ENCODE data around the gene MARCHF10.

Gene MARCHF10

DNA sequence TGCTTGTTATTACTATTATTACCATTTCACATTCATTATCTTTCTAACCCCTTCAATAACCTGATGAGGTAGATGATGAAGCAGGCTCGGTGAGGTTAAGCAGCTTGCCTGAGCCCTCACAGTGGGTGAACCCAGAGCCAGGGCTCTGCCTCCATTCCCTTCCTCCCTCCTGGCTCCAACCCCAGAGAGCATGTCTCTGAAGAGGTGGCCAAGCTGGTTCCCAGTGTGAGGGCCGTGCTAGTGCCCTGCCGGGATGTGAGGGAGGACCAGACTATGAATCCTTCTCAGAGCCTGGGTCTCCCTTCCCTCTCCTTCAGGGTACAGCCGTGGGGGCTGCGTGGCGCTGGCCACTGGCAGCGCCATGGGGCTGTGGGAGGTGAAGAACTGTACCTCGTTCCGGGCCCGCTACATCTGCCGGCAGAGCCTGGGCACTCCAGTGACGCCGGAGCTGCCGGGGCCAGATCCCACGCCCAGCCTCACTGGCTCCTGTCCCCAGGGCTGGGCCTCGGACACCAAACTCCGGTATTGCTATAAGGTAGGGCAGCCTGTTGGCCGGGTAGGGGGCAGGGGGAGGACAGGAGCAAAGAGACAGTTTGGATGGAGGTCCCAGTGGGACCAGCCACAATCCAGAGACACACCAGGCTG is 131.0 kb downstream of the MARCHF10 start:
- DNase-seq (ENCODE audit: low read depth in 2 of 2): no peak

DNA sequence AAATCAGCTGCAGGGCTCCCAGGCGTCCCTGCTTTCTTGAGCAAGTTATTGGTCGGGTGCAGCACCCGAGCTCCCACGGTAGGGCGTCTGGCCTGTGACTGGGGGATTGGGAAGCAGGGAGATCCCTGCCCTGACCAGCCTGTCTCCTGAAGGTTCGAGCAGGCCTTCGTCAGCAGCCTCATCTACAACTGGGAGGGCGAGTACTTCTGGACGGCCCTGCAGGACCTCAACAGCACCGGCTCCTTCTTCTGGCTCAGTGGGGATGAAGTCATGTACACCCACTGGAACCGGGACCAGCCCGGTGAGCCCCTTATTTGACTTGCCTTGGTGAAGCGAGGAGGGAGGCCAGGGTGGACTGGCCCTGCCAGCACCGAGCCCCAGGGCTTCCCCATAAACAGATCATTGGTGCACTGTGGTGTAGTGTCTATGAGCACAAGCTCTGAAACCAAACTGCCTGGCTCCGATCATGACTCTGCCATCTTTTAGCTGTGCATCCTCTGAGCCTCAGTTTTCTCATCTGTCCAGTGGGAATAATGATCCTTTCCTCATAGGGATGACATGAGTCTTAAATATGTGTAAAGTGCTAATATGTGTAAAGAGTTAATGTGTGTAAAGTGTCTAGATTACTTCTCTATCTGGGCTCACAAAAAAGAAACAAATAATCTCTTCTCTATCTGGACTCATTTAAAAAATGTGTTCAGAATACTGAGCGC is 131.7 kb downstream of the MARCHF10 start:
- DNase-seq (ENCODE audit: low read depth in 2 of 2): no peak

DNA sequence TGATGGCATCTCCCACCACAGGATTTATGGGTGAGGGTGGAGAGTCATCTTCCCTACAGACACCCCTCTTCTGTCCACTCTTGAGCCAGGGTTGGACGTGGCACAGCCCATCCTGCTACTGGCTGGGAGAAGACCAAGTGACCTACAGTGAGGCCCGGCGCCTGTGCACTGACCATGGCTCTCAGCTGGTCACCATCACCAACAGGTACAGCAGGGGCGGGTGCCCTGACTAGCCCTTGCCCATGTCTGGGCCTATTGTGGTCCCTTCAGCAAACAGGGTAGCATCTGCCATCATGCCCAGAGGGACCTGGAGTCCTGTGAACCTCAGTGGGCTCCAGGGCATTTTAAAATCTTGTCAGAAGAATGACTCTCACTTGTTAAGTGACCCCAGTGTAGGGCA is 132.4 kb downstream of the MARCHF10 start:
- DNase-seq (ENCODE audit: low read depth in 2 of 2): no peak

DNA sequence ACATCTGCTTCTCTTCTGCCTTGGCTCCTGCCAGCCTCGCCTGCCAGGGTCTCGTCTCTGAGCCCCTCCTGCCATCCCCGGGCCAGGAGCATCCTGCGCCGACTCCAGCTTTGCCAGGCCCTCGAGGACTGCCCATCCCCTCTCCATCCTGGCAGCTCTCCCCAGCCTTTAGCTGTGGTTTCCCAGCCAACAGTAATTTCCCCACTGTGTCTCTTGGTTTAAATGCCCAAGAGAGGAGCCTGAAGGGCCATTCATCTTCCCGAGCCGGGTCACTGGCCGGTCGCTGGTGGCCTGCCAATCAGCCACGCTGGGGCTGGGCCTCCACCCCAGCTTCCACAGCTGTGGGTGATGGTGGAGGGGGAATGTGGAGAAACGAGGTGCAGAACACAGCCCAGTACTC is 132.9 kb downstream of the MARCHF10 start:
- DNase-seq (ENCODE audit: low read depth in 2 of 2): no peak

DNA sequence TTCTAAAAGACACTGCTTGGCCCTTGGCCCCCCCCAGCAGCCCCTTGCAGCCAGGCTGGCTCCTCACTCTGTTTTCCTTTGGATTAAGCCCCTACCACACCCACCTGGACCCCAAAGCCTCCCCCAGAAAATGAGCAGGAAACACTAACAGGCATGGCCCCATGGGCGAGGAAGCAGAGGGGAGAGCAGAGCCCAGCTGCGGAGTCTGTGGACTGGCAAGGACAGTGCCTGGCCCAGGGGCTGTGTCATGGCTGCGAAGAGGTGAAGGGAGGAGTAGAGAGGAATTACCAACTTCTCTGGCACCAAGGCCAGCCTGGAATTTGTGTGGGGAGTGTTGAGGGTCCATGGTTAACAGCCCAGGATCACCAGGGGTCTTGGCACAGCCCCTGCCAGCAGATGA is 133.3 kb downstream of the MARCHF10 start:
- DNase-seq (ENCODE audit: low read depth in 2 of 2): no peak

DNA sequence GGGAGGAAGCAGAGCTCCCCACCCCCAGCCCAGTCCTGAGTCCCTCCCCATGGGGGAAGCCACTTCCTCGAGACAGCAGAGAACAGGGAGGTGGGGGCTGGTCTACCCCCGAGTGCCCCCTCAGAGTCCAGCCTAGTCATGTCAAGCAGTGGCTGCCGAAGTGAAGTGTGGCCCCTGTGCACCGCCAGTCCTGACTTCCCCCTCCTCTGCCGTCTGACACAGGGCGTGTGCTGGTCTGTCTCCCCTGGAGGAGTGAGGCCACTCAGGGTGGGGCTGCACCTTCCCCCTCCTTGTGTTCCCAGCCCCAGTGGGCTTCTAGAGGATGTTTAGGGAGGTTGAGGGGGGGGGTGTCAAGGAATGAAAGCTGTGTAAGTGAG is 133.8 kb downstream of the MARCHF10 start:
- DNase-seq (ENCODE audit: low read depth in 2 of 2): no peak

DNA sequence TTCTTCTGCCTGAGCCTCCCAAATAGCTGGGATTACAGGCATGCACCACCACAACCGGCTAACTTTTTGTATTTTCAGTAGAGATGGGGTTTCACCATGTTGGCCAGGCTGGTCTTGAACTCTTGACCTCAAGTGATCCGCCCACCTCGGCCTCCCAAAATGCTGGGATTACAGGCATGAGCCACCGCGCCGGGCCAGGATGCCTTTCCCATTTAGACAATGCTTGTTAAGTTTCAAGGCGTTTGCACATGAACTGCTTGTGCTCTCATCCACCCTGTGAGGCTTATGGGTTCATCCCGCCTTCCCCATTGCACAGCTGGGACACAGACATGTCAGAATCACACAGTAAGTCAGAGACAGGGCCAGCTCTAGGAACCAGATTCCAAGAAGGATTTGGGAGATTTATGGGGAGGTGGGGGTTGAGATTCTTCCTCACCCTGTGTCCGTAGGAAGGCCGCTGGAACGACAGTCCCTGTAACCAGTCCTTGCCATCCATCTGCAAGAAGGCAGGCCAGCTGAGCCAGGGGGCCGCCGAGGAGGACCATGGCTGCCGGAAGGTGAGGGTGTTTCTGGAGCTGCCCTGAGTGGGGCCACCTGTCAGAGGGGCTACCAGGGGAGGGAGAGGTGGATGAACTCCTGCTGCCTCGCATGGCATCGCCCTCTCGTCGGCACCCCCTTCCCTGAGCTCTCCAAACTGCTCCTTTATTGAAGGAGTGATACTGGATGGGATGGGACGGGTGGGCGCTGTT is 134.3 kb downstream of the MARCHF10 start:
- DNase-seq (ENCODE audit: low read depth in 2 of 2): no peak

DNA sequence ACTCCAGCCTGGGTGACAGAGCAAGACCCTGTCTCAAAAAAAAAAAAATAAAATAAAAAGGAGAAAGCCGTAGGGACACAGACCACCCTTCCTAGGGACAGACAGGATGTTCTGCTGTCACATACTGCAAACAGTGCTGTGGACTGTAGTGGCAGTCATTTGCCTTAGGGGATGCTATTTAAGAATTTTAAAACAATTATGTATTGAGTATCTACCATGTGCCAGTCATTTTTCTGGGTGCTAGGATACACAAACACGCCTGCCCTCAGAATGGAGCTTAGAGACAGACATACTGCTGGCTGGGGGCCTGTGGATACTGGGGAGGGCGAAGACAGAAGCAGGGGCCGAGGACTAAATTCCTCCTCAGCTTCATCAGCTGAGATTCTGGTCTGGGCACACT is 135.2 kb downstream of the MARCHF10 start:
- no peak for DNase-seq (ENCODE audit: low read depth in 2 of 2)

DNA sequence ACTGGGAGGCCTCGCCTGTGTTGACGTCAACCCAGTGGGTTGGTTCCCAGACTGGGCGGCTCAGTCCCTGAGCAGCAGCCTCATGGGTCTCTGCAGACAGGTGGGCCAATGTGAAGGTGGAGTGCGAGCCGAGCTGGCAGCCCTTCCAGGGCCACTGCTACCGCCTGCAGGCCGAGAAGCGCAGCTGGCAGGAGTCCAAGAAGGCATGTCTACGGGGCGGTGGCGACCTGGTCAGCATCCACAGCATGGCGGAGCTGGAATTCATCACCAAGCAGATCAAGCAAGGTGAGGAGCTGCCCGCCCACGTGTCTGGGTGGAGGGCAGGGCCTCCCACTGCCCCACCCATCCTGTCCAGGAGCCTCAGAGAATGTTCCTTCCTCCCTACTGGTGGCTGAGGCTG is 136.6 kb downstream of the MARCHF10 start:
- no peak for DNase-seq (ENCODE audit: low read depth in 2 of 2)

DNA sequence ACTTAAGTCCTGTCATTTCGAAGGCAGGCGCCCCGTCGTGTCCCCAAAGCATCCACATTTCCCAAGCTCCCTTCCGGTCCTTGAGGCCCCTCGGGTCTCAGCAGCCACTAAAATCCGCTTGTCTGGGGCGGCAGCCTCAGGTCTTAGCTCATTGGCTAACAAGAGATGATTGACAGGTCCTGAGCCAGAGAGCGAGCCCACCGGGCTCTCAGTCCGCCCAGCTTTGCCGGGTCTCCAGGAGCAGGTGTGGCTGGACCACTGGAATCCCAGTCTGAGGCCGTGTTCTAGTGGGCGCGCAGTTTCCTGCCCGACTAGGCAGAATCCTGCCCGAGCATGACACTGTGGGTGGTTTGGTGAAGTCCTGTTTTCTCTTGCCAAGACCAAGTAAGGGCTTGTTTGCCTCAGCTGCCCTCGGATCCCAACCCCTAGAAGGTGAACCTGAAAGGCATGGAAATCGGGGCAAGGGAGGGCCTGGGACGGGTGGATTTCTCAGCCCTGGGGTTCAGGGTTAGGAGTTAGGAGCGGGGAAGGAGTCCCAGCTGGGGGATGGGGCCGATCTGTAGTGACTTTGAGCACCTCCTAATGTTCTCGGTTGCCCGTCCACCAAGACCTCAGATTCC is 137.8 kb downstream of the MARCHF10 start:
- DNase-seq (ENCODE audit: low read depth in 2 of 2): no peak

DNA sequence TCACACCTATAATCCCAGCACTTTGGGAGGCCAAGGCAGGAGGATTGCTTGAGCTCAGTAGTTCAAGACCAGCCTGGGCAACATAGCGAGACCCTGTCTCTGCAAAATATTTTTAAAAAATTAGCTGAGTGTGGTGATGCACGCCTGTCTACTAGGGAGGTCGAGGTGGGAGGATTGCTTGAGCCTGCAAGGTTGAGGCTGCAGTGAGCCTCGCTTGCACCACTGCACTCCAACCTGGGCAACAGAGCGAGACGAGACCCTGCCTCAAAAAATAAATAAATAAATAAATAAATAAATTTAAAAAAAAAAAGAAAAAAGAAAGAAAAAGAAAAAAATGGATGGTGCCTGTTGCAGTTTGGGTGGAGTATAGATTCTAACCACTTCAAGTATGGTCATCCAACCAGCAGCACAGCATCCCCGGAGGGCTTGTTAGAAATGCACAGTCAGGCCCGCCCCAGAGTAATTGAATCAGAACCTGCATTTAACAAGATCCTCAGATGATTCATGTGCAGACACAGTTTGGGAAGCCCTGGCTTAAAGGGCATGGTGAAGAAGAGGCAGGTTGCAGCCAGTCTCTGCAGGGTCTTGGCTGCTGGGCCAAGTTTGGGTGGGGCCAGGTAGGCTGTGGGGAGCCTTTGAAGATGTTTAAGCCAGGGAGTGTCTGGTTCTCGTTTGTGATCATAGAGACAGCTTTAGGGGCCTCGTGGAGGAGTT is 139.9 kb downstream of the MARCHF10 start:
- no peak for DNase-seq (ENCODE audit: low read depth in 2 of 2)

DNA sequence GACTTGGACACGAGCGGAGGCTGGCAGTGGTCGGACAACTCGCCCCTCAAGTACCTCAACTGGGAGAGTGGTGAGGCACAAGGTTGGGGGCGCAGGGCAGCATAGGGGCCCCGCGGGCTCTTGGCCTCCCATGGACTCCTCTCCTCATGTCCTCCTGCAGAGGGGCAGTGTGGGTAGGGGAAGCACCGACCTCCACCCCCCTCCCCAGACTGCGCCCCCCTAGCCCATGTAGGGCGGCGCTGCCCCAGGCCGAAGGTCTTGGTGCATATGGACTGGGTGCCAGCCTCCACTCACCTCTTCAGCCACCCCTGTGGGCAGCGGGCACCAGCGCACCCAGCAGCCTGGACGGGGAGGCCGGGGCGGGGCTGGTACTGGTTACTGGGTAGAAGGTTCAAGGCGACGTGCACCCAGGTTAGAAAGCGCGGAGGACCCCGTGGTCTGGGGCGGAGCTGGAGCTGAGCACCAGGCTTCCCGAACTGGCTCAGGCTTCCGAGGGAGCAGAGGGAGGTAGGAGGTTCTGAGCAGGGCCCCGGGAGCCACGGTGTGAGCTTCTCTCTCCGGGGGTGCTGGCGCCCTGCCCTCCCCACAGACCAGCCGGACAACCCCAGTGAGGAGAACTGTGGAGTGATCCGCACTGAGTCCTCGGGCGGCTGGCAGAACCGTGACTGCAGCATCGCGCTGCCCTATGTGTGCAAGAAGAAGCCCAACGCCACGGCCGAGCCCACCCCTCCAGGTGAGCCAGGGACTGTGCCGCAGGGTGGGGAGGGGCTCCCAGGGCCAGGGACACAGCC is 141.1 kb downstream of the MARCHF10 start:
- no peak for DNase-seq (ENCODE audit: low read depth in 2 of 2)

DNA sequence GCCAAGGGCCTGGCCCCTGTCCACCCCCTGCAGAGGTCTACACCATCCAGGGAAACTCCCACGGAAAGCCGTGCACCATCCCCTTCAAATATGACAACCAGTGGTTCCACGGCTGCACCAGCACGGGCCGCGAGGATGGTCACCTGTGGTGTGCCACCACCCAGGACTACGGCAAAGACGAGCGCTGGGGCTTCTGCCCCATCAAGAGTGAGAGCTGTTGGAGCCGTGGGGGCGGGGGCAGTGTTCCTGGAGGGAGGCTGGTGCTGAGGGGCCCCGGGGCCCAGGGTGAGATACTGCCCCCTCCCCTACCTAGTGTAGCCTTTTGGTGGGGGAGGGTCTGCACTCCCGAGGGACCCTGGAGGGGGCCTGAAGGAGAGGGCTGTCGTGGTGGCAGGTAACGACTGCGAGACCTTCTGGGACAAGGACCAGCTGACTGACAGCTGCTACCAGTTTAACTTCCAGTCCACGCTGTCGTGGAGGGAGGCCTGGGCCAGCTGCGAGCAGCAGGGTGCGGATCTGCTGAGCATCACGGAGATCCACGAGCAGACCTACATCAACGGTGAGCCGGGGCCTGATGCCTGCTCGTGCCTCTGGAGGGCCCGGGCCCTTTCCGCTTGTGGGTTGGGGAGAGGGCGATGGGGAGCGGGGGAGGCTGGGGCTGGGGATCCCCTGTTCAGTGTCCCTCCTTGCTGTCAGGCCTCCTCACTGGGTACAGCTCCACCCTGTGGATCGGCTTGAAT is 141.9 kb downstream of the MARCHF10 start:
- DNase-seq (ENCODE audit: low read depth in 2 of 2): no peak

DNA sequence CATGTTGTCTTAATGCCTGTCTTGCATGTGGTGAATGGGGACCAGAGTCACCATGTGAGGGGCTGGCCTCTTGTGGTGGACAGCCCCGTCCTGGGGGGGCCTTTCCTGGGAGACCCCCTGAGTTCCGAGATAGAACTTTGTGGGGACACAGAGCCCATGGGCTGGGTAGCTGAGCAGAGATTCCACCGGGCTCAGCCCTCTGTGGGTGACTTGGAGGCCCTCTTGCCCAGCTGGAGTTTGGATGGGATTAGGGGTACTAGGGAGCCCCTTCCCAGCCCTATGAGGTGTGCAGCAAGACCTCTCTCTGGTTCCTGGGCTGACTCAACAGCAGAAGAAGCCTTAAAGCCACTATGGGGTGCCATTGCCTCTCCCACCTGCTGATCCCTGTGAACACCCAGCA is 142.5 kb downstream of the MARCHF10 start:
- DNase-seq (ENCODE audit: low read depth in 2 of 2): no peak

DNA sequence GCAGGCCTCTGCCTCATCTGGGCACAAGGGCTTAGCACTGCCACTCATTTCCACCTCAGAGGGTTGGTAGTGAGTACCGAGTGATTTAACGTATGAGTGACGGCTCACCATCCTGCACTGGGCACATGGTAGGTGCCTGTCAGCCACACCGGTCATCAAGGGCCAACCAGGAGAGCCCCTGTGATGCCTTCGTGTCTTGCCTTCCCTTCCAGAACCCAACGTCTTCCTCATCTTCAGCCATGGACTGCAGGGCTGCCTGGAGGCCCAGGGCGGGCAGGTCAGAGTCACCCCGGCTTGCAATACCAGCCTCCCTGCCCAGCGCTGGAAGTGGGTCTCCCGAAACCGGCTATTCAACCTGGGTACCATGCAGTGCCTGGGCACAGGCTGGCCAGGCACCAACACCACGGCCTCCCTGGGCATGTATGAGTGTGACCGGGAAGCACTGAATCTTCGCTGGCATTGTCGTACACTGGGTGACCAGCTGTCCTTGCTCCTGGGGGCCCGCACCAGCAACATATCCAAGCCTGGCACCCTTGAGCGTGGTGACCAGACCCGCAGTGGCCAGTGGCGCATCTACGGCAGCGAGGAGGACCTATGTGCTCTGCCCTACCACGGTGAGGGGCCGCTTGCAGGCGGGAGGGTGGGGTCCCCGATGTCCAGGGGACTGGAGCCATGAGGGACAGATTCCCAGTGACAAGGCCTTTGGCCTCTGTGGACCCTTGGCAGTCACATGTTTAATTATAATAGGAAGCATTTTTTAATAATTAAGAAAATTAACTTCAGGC is 143.6 kb downstream of the MARCHF10 start:
- DNase-seq (ENCODE audit: low read depth in 2 of 2): no peak

DNA sequence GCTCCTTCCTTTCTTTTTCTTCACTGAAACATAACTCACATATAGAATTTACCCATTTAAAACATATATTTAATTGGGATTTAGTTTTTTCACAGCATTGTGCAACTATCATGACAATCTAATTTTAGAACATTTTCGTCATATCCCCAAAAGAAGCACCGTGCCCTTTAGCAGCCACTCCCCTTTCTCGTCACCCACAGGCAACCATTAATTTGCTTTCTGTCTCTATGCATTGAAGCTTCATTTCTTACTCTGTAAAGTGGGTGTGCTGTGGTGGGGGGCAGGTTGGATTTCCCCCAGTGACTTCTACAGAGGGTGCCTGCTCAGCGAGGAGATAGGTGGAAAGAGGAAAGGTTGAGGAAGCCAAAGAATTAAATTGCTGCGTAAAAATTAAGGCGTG is 144.8 kb downstream of the MARCHF10 start:
- no peak for DNase-seq (ENCODE audit: low read depth in 2 of 2)

DNA sequence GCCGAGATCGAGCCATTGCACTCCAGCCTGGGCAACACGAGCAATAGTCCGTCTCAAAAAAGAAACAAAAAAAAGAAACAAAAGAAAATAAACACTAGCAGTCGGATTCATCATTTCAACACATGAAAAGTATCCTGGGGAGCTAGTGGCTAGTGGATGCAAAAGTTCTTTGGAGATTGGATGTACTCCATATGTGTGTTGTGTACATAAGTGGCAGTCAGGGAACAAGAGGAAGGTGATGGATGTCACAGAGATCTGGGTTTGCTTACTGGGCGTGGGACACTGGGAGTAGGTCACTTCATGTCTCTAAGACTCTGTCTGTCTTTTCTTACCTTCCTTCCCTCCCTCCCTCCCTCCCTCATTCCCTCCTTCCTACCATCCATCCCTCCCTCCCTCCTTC is 145.3 kb downstream of the MARCHF10 start:
- no peak for DNase-seq (ENCODE audit: low read depth in 2 of 2)

DNA sequence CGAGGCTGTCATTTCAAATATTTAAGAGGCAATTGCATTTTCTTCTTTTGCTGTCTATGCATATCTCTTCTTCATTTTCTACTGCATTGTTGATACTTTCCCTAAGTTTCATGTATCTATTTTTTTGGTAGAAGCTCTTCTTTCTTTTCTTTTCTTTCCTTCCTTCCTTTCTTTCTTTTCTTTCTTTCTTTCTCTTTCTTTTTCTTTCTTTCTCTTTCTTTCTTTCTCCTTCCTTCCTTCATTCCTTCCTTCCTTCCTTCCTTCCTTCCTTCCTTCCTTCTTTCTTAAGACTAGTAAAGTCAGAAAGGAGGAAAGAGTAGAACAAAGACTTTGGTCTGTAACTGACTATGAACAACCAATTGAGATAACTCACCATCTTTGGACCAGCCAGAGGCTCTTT is 146.8 kb downstream of the MARCHF10 start:
- no peak for DNase-seq (ENCODE audit: low read depth in 2 of 2)

DNA sequence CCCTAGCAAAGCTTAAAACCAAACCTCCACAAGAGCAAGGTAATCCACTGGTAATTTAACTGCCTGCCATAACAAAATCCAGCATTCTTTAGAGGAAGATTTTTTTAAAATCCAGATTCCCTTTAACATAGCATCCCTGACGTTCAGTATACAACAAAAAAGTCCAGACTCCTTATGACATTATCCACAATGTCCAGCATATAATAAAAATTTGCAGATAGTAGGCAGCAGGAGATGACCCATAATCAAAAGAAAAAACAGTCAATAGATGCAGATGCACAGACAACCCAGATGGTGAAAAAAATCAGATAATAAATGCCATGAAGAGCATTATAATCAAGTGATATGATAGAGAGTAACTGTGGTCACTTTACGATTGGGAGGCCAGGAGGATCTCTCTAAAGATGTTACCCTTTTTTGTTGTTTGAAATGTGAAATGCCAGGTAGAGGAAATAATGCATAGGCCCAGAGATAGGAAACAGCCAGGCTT is 147.4 kb downstream of the MARCHF10 start:
- DNase-seq (ENCODE audit: low read depth in 2 of 2): no peak

Measured in stimulated activated CD4-positive, alpha-beta T cell treated with anti-CD3 and anti-CD28 coated beads, Interleukin-15, amount 100 ng/mL, for 48 hours (primary cell).